Measurements from ENCODE around the gene CFAP46. TPM values are rescaled to one million over a fixed set of nuclear protein-coding genes. Genes with fewer than 3 reads are reported as not detected.

CFAP46 gene
- total and polyA plus RNA-seq, 10 donors: 0.03 to 1.1 (median 0.12) TPM; not detected in 2

- H3K9me3 ChIP-seq: no peaks in the 10 kb centered on the region
- 72 to 87% (median 85%) methylated on average over 6 of the region's 6 CpGs for WGBS, 5 donors
- TF ChIP-seq, protein P1, sequence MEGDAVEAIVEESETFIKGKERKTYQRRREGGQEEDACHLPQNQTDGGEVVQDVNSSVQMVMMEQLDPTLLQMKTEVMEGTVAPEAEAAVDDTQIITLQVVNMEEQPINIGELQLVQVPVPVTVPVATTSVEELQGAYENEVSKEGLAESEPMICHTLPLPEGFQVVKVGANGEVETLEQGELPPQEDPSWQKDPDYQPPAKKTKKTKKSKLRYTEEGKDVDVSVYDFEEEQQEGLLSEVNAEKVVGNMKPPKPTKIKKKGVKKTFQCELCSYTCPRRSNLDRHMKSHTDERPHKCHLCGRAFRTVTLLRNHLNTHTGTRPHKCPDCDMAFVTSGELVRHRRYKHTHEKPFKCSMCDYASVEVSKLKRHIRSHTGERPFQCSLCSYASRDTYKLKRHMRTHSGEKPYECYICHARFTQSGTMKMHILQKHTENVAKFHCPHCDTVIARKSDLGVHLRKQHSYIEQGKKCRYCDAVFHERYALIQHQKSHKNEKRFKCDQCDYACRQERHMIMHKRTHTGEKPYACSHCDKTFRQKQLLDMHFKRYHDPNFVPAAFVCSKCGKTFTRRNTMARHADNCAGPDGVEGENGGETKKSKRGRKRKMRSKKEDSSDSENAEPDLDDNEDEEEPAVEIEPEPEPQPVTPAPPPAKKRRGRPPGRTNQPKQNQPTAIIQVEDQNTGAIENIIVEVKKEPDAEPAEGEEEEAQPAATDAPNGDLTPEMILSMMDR (IDR thresholded peaks at IDR 0.05 in 8 of 11, conservative IDR thresholded peaks at IDR 0.05 in 3 of 11): no peak
- TF ChIP-seq POLR2AphosphoS5 (IDR thresholded peaks at IDR 0.05): no peak
- no peak for TF ChIP-seq POLR2A (IDR thresholded peaks at IDR 0.05)
- H3K27ac ChIP-seq: no peak overlapping the region
- peaks cover 0 to 4% (median 3%) of the 10 kb centered on the region in 6 donors for H3K4me1 ChIP-seq
- DNase-seq: no peak
- intact Hi-C loops (cut with DNase I; ENCODE audit: low total_unique reads): no loop called here
- H3K36me3 ChIP-seq: no peaks in the 10 kb centered on the region
- peaks cover 0 to 62% (median 17%) of the 10 kb centered on the region in 7 donors for H3K27me3 ChIP-seq (replicated peaks in 1 of 7)
- no peak overlapping the region for H3K4me3 ChIP-seq
Measured at GRCh38 chr10:132947843-132948242, 5.5 kb upstream of the CFAP46 start.

DNA sequence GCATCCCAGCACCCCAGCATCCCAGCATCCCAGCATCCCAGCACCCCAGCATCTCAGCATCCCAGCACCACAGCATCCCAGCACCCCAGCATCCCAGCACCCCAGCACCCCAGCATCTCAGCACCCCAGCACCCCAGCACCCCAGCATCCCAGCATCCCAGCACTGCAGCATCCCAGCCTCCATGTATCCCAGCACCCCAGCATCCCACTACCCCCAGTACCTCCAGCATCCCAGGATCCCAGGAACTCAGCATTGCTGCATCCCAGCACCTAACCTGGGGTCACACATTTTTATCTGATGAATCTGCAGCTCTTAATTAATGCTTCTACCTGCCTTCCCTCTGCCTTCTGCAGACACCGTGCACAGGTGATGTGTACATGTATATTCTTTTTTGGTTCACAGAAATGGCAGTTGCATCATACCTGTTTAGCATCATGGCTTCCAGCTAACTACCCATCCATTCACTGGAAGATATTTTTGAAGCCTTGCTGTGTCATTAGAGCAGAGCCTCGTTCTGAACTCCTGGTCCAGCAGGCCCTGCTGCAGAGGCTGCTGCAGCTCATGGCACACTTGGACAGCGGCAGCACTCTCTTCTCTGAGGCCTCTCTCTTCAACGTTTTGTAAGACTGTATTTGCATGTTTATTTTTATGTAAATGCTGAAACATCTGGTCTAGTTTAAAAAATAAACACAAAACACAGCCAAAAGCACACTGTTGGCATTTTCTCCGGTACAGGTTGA, 4.6 kb upstream of the CFAP46 start:
- no peaks in the 10 kb centered on the region for H3K36me3 ChIP-seq
- H3K27me3 ChIP-seq (replicated peaks in 1 of 7): peaks cover 0 to 63% (median 23%) of the 10 kb centered on the region in 7 donors
- H3K27ac ChIP-seq: no peak overlapping the region
- no peak for DNase-seq
- no peak overlapping the region for H3K4me3 ChIP-seq
- WGBS, 5 donors: 56 to 65% (median 58%) methylated on average over 5 of the region's 5 CpGs
- no peak for TF ChIP-seq POLR2A (IDR thresholded peaks at IDR 0.05)
- intact Hi-C loops (cut with DNase I; ENCODE audit: low total_unique reads): no loop called here
- H3K4me1 ChIP-seq: peaks cover 0 to 13% (median 10%) of the 10 kb centered on the region in 6 donors
- no peaks in the 10 kb centered on the region for H3K9me3 ChIP-seq

- Histone ChIP-seq H3K27ac (no peak overlapping the region), H3K27me3 (replicated peaks in 1 of 7) (peaks cover 0 to 63% (median 29%) of the 10 kb centered on the region in 7 donors), H3K4me1 (peaks cover 0 to 19% (median 12%) of the 10 kb centered on the region in 6 donors), H3K36me3 (no peaks in the 10 kb centered on the region), H3K4me3 (no peak overlapping the region), H3K9me3 (no peaks in the 10 kb centered on the region)
- 84 to 96% (median 92%) methylated on average over 9 of the region's 9 CpGs for WGBS, 5 donors
- intact Hi-C loops (cut with DNase I; ENCODE audit: low total_unique reads): no loop called here
- DNase-seq: no peak
- TF ChIP-seq POLR2A (IDR thresholded peaks at IDR 0.05) (no peak), POLR2AphosphoS5 (IDR thresholded peaks at IDR 0.05) (no peak)
- TF ChIP-seq, protein P1 (IDR thresholded peaks at IDR 0.05 in 8 of 11, conservative IDR thresholded peaks at IDR 0.05 in 3 of 11): no peak
Measured at GRCh38 chr10:132946311-132946710, 3.9 kb upstream of the CFAP46 start.

GRCh38 chr10:132945894-132946255, 3.5 kb upstream of the CFAP46 start:
- TF ChIP-seq POLR2AphosphoS5 (IDR thresholded peaks at IDR 0.05) (no peak), POLR2A (IDR thresholded peaks at IDR 0.05) (no peak)
- TF ChIP-seq, protein P1 (IDR thresholded peaks at IDR 0.05 in 8 of 11, conservative IDR thresholded peaks at IDR 0.05 in 3 of 11): no peak
- no peaks in the 10 kb centered on the region for H3K9me3 ChIP-seq
- H3K4me3 ChIP-seq: no peak overlapping the region
- 70 to 88% (median 80%) methylated on average over 5 of the region's 5 CpGs for WGBS, 5 donors
- H3K4me1 ChIP-seq: peaks cover 3 to 23% (median 12%) of the 10 kb centered on the region in 6 donors
- peaks cover 0 to 63% (median 34%) of the 10 kb centered on the region in 7 donors for H3K27me3 ChIP-seq (replicated peaks in 1 of 7)
- intact Hi-C loops (cut with DNase I; ENCODE audit: low total_unique reads): no loop called here
- no peak overlapping the region for H3K27ac ChIP-seq
- H3K36me3 ChIP-seq: no peaks in the 10 kb centered on the region
- DNase-seq: no peak

All from spleen (tissue), 11 donors.